Stimulated activated CD4-positive, alpha-beta T cell treated with anti-CD3 and anti-CD28 coated beads, Interleukin-1b, Interleukin-23, amount 100 ng/mL, for 48 hours (primary cell): ENCODE measurements around the gene COG8.

Experiments
- DNase-seq: peaks from one replicate; pipeline ENCODE4 v3.0.0-alpha.2; 2020

COG8 gene

GRCh38 chr16:69277413-69277812, 62.0 kb downstream of the COG8 start:
- DNase-seq, result no peak
